GM18907 (cell line): Measurements from ENCODE around the gene NAA38.

Source experiments
- ATAC-seq: cut with Tn5 transposase; IDR thresholded peaks from one replicate; pipeline ENCODE4 v1.9.1; 2021; ENCODE audit warnings: mild to moderate bottlenecking, moderate library complexity; ENCODE audit not compliant: unreplicated experiment

NAA38 gene

GRCh38 chr17:7841396-7841914 lies 15.9 kb downstream of the NAA38 start:
- peak; percentile 12 for ATAC-seq

GRCh38 chr17:7840875-7841274 lies 16.5 kb downstream of the NAA38 start:
- no peak for ATAC-seq

GRCh38 chr17:7840441-7840840 lies 16.9 kb downstream of the NAA38 start:
- no peak for ATAC-seq

- ATAC-seq, result no peak
Observed at GRCh38 chr17:7839876-7840261, 17.5 kb downstream of the NAA38 start.

- no peak for ATAC-seq
Observed at GRCh38 chr17:7839190-7839875, 18.0 kb downstream of the NAA38 start.

- no peak for ATAC-seq
Observed at GRCh38 chr17:7838090-7839075, 19.0 kb downstream of the NAA38 start.

GRCh38 chr17:7837408-7838088 lies 19.8 kb downstream of the NAA38 start:
- no peak for ATAC-seq

- ATAC-seq, result peak; percentile 17
Observed at GRCh38 chr17:7836596-7837407, 20.6 kb downstream of the NAA38 start.

- peak; percentile 36 for ATAC-seq
Observed at GRCh38 chr17:7835814-7836595, 21.4 kb downstream of the NAA38 start.

GRCh38 chr17:7834957-7835813 lies 22.2 kb downstream of the NAA38 start:
- peak; percentile 45 for ATAC-seq

- peak; percentile 10 for ATAC-seq
Observed at GRCh38 chr17:7834542-7834956, 22.8 kb downstream of the NAA38 start.

GRCh38 chr17:7833795-7834541 lies 23.4 kb downstream of the NAA38 start, which contains the start of gene KDM6B:
TSS of gene KDM6B (plus strand) at chr17:7834217. CDS start at chr17:7845555, 11,338 bp downstream.
- peak; percentile 36 for ATAC-seq

GRCh38 chr17:7833011-7833794 lies 24.2 kb downstream of the NAA38 start:
- ATAC-seq, result no peak

- no peak for ATAC-seq
Observed at GRCh38 chr17:7832431-7832830, 24.9 kb downstream of the NAA38 start.

GRCh38 chr17:7831233-7831632 lies 26.1 kb downstream of the NAA38 start:
- ATAC-seq, result no peak

GRCh38 chr17:7830616-7831015 lies 26.7 kb downstream of the NAA38 start:
- ATAC-seq, result no peak
